CD4-positive, alpha-beta T cell (primary cell): ENCODE results near the gene C11orf58. TPM values are rescaled to one million over a fixed set of nuclear protein-coding genes. Genes with fewer than 3 reads are reported as not detected.

Experiments used
- ATAC-seq: fragments of 200-7000 bp; cut with Tn5 transposase; one replicate; pipeline ENCODE4 v1.10.0; 2022; ENCODE audit warnings: mild to moderate bottlenecking; ENCODE audit not compliant: poor library complexity
- CTCF ChIA-PET: fragments of 350-600 bp; sonication (Branson Sonifier 250); formaldehyde crosslinking; loops from one replicate; lab custom pipeline; 2021; ENCODE audit warnings: antibody characterized with exemption, inconsistent platforms; lab: Charles Lee
- POLR2A ChIA-PET: fragments of 350-600 bp; sonication (Branson Sonifier 250); formaldehyde crosslinking; loops from one replicate; lab custom pipeline; 2021; ENCODE audit warnings: antibody characterized with exemption, inconsistent platforms; lab: Charles Lee
- DNase-seq, 14 experiments: peaks; one replicate each; pipeline ENCODE4 v3.0.0-alpha.2; 2013 to 2020; ENCODE audit warnings: mixed read lengths in 2 of 14
- H3K27ac ChIP-seq, 2 donors: one replicate each; pipeline versions ENCODE4 v1.5.1 to v1.7.0; 2013; ENCODE audit warnings: low read length in 2 of 2, low read depth in 1 of 2, mild to moderate bottlenecking in 1 of 2
- H3K27me3 ChIP-seq, 2 experiments: 1 replicate in 1 of 2; 2 replicates in 1 of 2; pipeline versions ENCODE4 v1.6.1 to v1.7.0; 2013; ENCODE audit warnings: low read length in 2 of 2, control low read depth in 1 of 2, mild to moderate bottlenecking in 1 of 2, moderate library complexity in 1 of 2; ENCODE audit not compliant: insufficient read depth in 2 of 2, control insufficient read depth in 1 of 2
- H3K36me3 ChIP-seq: one replicate; pipeline ENCODE4 v1.6.1; 2013; ENCODE audit warnings: low read length, control low read depth; ENCODE audit not compliant: insufficient read depth
- H3K4me1 ChIP-seq: one replicate; pipeline ENCODE4 v1.6.1; 2013; ENCODE audit warnings: low read length, control low read depth; ENCODE audit not compliant: insufficient read depth
- H3K4me3 ChIP-seq: one replicate; pipeline ENCODE4 v1.5.1; 2013; ENCODE audit warnings: mild to moderate bottlenecking, low read length, moderate library complexity
- H3K9me3 ChIP-seq, 2 experiments: 1 replicate in 1 of 2; 2 replicates in 1 of 2; pipeline versions ENCODE4 v1.6.1 to v1.7.0; 2013; ENCODE audit warnings: low read length in 2 of 2, mild to moderate bottlenecking in 2 of 2, control low read depth in 1 of 2, moderate library complexity in 1 of 2; ENCODE audit not compliant: control insufficient read depth in 1 of 2, insufficient read depth in 1 of 2
- H3K27ac Mint-ChIP-seq: one replicate; pipeline ENCODE4 v1.8.0; 2020; ENCODE audit warnings: mixed read lengths
- H3K27me3 Mint-ChIP-seq: one replicate; pipeline ENCODE4 v1.8.0; 2021; ENCODE audit warnings: mixed read lengths
- H3K36me3 Mint-ChIP-seq: one replicate; pipeline ENCODE4 v1.8.0; 2021; ENCODE audit warnings: low read depth, mixed read lengths
- H3K4me1 Mint-ChIP-seq: one replicate; pipeline ENCODE4 v1.8.0; 2021; ENCODE audit warnings: low read depth, mixed read lengths
- H3K4me3 Mint-ChIP-seq: one replicate; pipeline ENCODE4 v1.8.0; 2020; ENCODE audit warnings: mild to moderate bottlenecking, mixed read lengths
- H3K9me3 Mint-ChIP-seq: one replicate; pipeline ENCODE4 v1.8.0; 2020; ENCODE audit warnings: mixed read lengths
- intact Hi-C, 2 experiments: fragments of 100-400 bp; cut with DNase I in 1 of 2; cut with micrococcal nuclease in 1 of 2; formaldehyde crosslinking; loops; one replicate each; pipeline versions ENCODE4 v1.15.1 to v1.9.0; 2023 to 2025; cut with DNase I, micrococcal nuclease
- total RNA-seq, 174 experiments: library from RNA in 2 of 174; stranded (reverse) in 2 of 174; gene quantifications; one replicate each; pipeline ENCODE4 v1.2.3 and lab custom pipeline; 2021 to 2026
- TF ChIP-seq, protein P1 (sequence below): fragments of 200-600 bp; IDR thresholded peaks from one replicate; pipeline ENCODE4 v1.8.0; 2022; ENCODE audit warnings: antibody characterized with exemption, mild to moderate bottlenecking

C11orf58 gene
- total RNA-seq, 2 experiments from 2014 or later = 145 to 150 TPM

DNA sequence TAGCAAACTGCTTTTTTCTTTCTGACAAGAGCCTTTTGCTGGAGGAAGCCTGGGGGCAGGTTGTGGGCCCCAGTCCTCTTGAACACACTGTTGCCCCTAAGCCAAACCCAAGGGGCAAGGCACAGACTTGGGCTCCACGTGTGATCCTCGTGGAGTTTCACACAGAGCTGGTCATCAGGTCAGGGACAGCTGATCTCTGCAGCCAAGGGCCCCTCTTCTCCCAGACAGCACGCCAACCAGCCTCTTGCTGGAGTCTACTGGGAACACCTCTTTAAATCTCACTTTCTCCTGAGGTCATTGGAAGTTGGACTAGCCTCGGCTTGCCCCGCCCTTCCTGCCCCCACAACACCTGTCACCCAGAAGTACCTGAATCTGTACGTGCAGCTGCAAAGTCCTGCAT lies 39.8 kb downstream of the C11orf58 start:
- Histone ChIP-seq H3K27ac (no peak overlapping the region), H3K9me3 (peaks cover 0 to 3% of the 10 kb centered on the region in 2 experiments), H3K4me1 (no peaks in the 10 kb centered on the region), H3K4me3 (no peak overlapping the region), H3K27me3 (no peaks in the 10 kb centered on the region), H3K36me3 (no peaks in the 10 kb centered on the region)
- POLR2A ChIA-PET = no interaction called here
- Mint-ChIP-seq H3K27me3 (no peaks in the 10 kb centered on the region), H3K27ac (no peak overlapping the region), H3K36me3 (no peaks in the 10 kb centered on the region), H3K4me1 (no peaks in the 10 kb centered on the region), H3K4me3 (no peak overlapping the region), H3K9me3 (no peaks in the 10 kb centered on the region)
- ATAC-seq (no peak), DNase-seq (no peak)
- TF ChIP-seq, protein P1, sequence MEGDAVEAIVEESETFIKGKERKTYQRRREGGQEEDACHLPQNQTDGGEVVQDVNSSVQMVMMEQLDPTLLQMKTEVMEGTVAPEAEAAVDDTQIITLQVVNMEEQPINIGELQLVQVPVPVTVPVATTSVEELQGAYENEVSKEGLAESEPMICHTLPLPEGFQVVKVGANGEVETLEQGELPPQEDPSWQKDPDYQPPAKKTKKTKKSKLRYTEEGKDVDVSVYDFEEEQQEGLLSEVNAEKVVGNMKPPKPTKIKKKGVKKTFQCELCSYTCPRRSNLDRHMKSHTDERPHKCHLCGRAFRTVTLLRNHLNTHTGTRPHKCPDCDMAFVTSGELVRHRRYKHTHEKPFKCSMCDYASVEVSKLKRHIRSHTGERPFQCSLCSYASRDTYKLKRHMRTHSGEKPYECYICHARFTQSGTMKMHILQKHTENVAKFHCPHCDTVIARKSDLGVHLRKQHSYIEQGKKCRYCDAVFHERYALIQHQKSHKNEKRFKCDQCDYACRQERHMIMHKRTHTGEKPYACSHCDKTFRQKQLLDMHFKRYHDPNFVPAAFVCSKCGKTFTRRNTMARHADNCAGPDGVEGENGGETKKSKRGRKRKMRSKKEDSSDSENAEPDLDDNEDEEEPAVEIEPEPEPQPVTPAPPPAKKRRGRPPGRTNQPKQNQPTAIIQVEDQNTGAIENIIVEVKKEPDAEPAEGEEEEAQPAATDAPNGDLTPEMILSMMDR = no peak
- intact Hi-C loops = no loop called here
- CTCF ChIA-PET = no interaction called here

DNA sequence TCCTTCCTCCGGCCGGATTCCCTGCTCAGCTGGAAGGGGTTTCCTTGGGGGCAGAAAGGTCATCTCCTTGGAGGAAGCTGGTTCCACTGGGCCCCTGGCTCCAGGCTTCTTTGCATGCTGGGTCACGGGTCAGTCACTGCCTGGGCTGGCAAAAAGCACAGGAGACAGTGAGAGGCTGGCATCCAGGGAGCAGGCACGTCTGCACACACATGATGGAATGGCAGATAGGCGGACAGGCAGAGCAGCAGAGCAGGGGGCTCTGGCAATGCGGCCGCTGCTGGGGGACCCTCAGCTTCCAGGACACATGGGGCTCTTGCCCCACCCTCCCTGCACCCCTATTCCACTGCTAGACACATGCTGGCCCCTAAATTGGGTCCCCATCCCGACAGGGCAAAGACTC lies 40.4 kb downstream of the C11orf58 start:
- ATAC-seq (no peak), DNase-seq (no peak)
- no peaks in the 10 kb centered on the region for H3K4me1 Mint-ChIP-seq
- intact Hi-C loops = no loop called here
- no peak overlapping the region for H3K4me3 Mint-ChIP-seq
- ChIA-PET CTCF (no interaction called here), POLR2A (no interaction called here)
- H3K36me3 Mint-ChIP-seq = no peaks in the 10 kb centered on the region
- no peak overlapping the region for H3K27ac ChIP-seq
- TF ChIP-seq, protein P1 = no peak
- H3K27me3 ChIP-seq = no peaks in the 10 kb centered on the region
- H3K27ac Mint-ChIP-seq = no peak overlapping the region
- no peaks in the 10 kb centered on the region for H3K36me3 ChIP-seq
- H3K27me3 Mint-ChIP-seq = no peaks in the 10 kb centered on the region
- no peaks in the 10 kb centered on the region for H3K9me3 Mint-ChIP-seq
- H3K9me3 ChIP-seq = peaks cover 0 to 3% of the 10 kb centered on the region in 2 experiments
- no peaks in the 10 kb centered on the region for H3K4me1 ChIP-seq
- no peak overlapping the region for H3K4me3 ChIP-seq

DNA sequence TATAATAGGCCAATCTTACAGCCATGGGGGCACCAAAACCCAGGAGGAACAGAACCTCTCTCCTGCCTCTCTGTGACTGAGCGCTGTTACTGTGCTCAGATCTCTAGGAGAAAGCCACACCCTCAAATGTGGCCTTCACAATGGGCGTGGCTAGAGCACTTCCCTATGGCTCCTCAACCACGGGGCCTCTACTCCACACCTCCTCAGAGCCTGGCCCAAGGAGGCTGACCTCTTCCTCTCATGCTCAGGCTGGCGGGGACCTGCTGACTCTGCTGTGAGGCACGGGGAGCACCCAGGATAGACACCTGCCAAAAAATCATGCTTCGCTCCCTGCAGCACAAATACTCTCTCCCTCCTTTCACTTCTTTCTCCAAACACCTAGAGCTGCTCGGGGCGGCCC lies 41.0 kb downstream of the C11orf58 start:
- Mint-ChIP-seq H3K27ac (no peak overlapping the region), H3K27me3 (no peaks in the 10 kb centered on the region), H3K9me3 (no peaks in the 10 kb centered on the region), H3K4me1 (no peaks in the 10 kb centered on the region), H3K4me3 (no peak overlapping the region), H3K36me3 (no peaks in the 10 kb centered on the region)
- no peak for ATAC-seq
- TF ChIP-seq, protein P1 = no peak
- Histone ChIP-seq H3K36me3 (no peaks in the 10 kb centered on the region), H3K27me3 (no peaks in the 10 kb centered on the region), H3K27ac (no peak overlapping the region), H3K4me1 (no peaks in the 10 kb centered on the region), H3K4me3 (no peak overlapping the region), H3K9me3 (peaks cover 0 to 3% of the 10 kb centered on the region in 2 experiments)
- intact Hi-C loops = no loop called here
- CTCF ChIA-PET = no interaction called here
- POLR2A ChIA-PET = no interaction called here
- peak in 3 of 14 experiments; percentile 20 to 42 (median 31) for DNase-seq
